ELF-1 (cell line): Measurements from ENCODE around the gene MYL3.

Experiments
- DNase-seq: peaks from one replicate; pipeline ENCODE4 v3.0.0-alpha.2; 2016; ENCODE audit warnings: low read depth, low spot score

Gene MYL3

GRCh38 chr3:46899151-46900006 lies 36.1 kb upstream of the MYL3 start:
- no peak for DNase-seq

- no peak for DNase-seq
Observed at GRCh38 chr3:46898321-46899150, 35.3 kb upstream of the MYL3 start.

- no peak for DNase-seq
Observed at GRCh38 chr3:46897829-46898320, 34.6 kb upstream of the MYL3 start.

- no peak for DNase-seq
Observed at GRCh38 chr3:46897031-46897430, 33.8 kb upstream of the MYL3 start.

DNA sequence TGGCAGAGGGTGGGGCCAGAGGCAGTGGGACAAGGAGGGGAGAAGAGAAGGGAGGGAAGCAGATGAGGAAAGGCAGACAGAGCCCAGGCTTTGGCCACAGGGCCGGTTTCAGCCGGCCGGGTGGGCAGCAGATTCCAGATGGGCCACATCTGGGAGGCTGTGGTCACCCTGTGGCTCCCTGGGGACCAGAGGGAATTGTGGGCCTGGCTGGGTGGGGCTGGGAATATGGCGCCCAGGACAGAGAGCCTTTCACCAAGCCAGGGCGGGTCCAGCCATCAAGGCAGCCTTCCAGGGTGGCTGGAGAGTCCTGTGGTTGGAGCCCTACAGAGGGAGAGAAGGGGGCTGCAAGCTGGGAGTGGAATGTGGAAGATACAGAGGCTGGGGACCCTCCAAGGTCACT lies 33.1 kb upstream of the MYL3 start:
- no peak for DNase-seq

DNA sequence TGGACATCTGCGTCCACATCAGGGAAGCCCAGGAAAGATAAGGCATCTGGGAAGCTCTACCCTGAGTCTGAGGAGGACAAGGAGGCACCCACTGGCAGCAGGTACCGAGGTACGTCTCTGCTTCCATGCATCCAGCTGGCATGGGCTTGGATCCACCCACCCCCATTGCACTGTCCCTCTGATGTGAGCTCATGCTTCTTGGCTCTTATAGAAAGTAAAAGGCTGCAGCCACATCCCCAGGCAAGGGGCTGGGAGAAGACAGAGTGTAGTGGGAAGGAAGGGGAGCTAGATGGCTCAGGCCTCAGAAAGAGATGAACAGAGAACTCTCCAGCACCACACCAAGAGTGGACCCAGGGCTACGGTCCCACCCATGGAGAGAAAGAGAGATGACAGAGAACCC lies 32.5 kb upstream of the MYL3 start:
- DNase-seq, result no peak

DNA sequence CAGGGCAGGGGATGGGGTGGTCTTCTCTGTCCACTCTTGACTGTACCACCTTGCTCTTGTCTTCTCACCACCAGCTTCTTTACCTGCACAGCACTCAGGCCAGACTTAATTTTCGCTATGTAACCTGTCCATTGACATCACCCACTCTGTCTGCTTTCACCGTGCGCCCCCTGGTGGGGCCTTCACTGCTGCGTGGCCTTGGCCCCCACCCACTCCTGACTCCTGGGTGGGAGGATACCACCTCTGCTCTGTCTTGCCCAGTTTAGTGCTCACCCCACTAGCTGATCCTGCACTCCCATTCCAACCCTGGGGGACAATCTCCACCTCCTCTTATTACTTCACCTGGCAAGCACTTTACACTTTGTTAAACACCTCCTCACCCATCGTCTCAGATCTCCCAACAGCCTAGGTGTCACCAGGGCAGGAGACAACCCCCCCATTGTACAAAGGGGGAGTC lies 32.0 kb upstream of the MYL3 start:
- peak; percentile 60 for DNase-seq

GRCh38 chr3:46894256-46894655 lies 31.0 kb upstream of the MYL3 start:
- no peak for DNase-seq

GRCh38 chr3:46893763-46894162 lies 30.5 kb upstream of the MYL3 start:
- DNase-seq, result no peak

DNA sequence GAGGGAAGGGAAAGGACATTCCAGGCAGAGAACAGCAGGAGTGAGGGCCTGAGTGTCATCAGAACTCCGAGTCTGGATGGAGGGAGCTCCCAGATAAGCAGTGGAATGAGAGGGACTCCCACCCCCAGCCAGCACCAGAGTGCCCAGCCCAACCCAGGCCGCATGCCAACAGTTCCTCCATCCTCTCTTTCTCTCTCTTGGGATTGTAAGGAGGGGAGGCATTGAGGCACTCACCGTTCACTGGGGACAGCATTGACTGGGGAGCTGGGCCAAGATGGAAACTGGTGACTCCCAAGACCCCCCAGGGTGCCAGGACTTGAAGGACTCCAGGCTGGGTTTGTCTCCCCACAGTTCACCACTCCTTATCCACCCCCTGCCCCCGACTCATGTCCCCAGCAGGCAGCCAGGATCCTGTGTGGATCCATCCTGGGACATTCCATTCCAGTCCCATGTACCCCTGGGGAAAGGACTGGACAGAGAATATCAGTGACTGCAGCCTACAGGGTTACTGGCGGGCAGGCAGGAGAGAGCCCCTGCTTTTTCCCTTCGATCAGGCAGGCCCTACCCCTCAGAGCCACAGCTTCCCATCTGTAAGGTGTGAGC lies 30.0 kb upstream of the MYL3 start:
- no peak for DNase-seq

DNA sequence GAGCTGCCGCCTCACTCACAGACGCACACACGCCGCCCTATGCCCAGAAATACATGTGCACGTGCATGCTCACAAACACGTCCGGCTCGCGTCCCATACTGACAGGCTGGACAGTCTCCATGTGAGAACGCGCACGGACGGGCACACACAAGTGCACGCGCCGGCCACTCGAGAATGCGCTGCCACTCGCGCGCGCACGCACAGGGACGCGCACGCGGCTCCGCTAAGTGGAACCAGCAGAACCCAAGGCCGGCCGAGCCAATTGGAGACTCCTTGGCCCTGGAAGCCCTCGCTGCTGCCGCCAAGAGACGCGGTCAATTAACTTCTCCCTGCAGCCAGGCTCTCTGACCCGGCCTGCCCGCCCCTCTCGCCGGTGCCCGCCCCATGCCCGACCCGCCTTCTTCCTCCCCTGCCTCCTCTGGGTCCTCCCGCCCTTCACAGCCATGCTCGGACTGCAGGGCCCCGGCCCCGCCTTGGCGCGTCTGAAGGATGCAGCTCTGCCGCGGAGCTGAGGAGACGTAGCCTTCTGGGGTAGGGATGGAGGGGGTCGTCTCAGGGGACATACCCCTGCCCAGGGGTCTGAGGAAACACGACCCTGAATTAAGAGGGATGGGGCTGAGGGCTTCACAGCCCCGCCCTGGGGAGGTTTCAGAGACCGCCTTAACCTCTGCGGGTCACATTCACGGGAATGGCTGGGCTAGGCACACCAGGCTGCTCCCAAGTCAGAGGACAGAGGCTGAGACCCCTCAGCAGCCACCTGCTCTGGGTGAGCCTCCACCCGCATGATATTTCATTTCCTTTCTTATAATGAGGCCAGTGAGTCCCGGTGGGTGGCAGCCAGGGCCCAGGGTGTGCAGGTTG lies 29.3 kb upstream of the MYL3 start:
- peak; percentile 88 for DNase-seq

GRCh38 chr3:46891132-46891531 lies 27.9 kb upstream of the MYL3 start:
- no peak for DNase-seq

DNA sequence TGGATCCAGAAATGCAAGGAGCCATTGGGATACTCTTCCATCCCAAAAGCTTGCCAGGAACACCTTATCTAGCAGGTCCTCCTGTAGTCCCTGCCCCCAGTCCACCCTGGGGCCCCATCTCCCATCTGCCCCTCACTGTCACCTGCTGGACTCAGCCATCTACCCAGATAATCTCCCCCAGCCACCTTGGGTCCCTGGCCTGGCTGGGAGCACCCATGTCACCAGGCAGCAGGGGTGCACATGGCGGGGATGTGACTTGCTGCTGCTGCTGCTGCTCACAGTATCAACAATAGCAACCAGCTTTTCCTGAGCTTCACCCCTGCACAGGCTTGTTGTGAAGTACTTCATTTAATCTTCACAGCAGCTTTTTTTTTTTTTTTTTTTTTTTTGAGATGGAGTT lies 26.9 kb upstream of the MYL3 start:
- DNase-seq, result no peak

GRCh38 chr3:46889381-46890110 lies 26.3 kb upstream of the MYL3 start:
- DNase-seq, result no peak

DNA sequence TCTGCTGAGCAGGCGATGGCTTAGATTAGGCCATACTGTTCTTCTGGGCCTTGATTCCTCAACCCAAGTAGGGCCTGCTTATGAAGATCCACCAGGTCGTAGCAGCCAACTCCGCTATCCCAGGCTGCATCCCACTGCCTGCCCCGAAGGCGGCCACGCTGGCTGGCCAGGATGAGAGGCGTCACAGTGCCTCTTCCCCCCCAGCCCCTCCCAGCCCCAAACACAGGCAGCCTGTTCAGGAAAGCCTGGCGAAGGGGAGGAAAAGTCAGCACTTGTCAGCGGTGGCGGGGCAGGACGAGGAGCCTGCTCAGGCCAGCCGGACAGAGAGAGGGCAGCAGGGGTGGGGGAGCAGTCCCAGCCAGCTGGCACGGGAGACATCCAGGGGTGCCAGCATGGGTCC lies 25.5 kb upstream of the MYL3 start:
- peak; percentile 61 for DNase-seq

- peak; percentile 56 for DNase-seq
Observed at GRCh38 chr3:46887980-46888494, 24.8 kb upstream of the MYL3 start.

DNA sequence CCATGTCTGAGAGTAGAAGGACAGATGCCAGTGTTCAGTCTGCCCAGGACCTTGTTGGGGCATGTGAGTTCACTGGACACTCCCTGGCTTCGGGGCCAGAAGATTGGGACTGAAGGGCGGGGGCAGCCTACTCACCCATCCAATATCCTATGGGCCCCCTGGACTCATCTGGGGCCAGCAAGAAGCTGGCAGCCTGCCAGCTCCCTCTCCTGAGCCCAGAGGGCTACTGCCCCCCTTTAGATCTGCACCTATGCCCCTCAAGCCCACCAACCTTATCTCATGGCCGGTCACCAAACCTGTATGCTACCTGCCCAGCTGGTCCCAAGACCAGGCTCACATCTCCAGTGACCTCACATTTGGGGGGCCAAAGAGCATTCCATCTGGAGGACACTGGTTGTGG lies 22.4 kb upstream of the MYL3 start:
- no peak for DNase-seq

DNA sequence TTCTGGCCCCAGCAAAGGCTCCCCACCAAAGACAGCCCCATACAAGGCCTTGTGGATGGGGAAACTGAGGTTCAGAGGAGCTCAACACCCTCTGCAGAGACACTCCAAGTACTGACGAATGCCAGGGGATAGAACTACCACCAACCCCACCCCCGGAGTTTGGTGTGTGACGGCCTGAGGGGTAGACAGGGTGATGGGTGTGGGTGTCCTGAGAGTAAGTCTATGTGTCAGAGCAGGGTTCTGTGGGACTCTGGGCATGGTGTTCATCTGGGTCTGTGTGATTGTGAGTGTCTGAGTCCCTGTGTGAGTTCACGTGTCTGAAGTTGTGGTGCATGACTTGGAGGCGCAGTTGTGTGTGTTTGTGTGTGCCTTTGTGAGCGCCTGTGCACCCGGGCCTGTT lies 21.7 kb upstream of the MYL3 start:
- DNase-seq, result no peak

DNA sequence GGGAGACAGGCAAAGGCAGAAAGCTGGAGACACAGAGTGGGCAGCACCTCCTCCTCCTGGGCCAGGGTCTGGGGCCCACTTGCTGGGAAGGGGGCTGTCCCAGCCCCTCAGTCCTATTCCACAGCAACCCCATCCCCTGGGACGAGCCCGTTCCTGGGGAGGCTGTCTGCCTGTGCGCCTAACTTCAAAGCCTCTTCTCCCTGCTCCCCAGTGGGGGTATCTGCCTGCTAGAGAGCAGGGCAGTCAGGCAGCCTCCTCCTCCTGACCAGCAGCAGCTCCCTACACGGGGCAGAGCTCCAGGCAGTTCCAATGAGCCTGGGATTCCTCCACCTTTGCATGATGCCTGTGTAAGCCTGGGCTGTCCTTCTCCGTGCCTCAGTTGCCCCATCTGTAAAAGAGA lies 21.2 kb upstream of the MYL3 start:
- no peak for DNase-seq

- no peak for DNase-seq
Observed at GRCh38 chr3:46883830-46884185, 20.6 kb upstream of the MYL3 start.
